GM23338 (cell line): ENCODE results near the gene DGKH.

Experiments used
- CREB1 ChIP-seq: fragments of 250-450 bp; sonication (Bioruptor Pico); IDR thresholded peaks from 2 replicates; pipeline ENCODE4 v1.5.0; 2020; ENCODE audit warnings: low read depth, mild to moderate bottlenecking, moderate library complexity
- EZH2 ChIP-seq: fragments of 200-600 bp; sonication (generic); IDR thresholded peaks from one replicate; pipeline ENCODE4 v1.8.0; 2017; ENCODE audit warnings: antibody characterized with exemption, mild to moderate bottlenecking, low read depth; ENCODE audit not compliant: unreplicated experiment
- EZH2phosphoT487 ChIP-seq: fragments of 200-600 bp; sonication (generic); IDR thresholded peaks from one replicate; pipeline ENCODE4 v1.8.1; 2018; ENCODE audit warnings: antibody characterized with exemption; ENCODE audit not compliant: unreplicated experiment
- POLR2AphosphoS5 ChIP-seq: IDR thresholded peaks from 2 replicates; pipeline ENCODE4 v1.6.1; 2016; ENCODE audit warnings: antibody characterized with exemption, low read depth
- ZNF114 ChIP-seq: fragments of 250-450 bp; sonication (Bioruptor Pico); IDR thresholded peaks from 2 replicates; pipeline ENCODE4 v1.5.0; 2020; ENCODE audit warnings: mild to moderate bottlenecking, moderate library complexity
- TF ChIP-seq, protein P1 (sequence below), 2 experiments: fragments of 200-600 bp in 1 of 2; sonication (generic) in 1 of 2; conservative IDR thresholded peaks; 2 replicates each; pipeline versions ENCODE4 v1.5.1 to v1.6.1; 2016 to 2017; ENCODE audit warnings: antibody characterized with exemption in 2 of 2, low read depth in 2 of 2, mild to moderate bottlenecking in 2 of 2, moderate library complexity in 1 of 2
- TF ChIP-seq, protein P2 (sequence below): IDR thresholded peaks from one replicate; pipeline ENCODE4 v1.6.1; 2018; ENCODE audit warnings: antibody characterized with exemption; ENCODE audit not compliant: unreplicated experiment

DNA sequence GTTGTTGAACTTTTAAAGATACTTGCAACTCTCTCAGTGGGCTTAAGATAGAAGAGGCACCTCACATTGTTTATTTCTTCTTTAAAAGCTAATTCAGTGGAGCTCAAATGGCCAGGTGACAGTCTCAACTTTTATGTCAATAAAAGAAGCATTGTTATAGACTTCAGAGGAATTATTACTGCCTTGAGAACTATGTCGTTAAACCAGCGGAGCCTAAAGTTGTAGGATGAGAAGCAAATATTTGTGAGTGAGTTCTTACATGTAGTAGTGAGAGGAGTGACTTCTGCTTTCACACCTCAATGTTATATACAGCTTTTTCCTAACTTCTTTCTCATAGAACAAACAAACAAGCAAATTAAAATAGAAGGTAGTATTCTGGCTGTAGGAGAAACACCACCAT is 31.2 kb upstream of the DGKH start:
- no peak for TF ChIP-seq EZH2
- TF ChIP-seq, protein P1, sequence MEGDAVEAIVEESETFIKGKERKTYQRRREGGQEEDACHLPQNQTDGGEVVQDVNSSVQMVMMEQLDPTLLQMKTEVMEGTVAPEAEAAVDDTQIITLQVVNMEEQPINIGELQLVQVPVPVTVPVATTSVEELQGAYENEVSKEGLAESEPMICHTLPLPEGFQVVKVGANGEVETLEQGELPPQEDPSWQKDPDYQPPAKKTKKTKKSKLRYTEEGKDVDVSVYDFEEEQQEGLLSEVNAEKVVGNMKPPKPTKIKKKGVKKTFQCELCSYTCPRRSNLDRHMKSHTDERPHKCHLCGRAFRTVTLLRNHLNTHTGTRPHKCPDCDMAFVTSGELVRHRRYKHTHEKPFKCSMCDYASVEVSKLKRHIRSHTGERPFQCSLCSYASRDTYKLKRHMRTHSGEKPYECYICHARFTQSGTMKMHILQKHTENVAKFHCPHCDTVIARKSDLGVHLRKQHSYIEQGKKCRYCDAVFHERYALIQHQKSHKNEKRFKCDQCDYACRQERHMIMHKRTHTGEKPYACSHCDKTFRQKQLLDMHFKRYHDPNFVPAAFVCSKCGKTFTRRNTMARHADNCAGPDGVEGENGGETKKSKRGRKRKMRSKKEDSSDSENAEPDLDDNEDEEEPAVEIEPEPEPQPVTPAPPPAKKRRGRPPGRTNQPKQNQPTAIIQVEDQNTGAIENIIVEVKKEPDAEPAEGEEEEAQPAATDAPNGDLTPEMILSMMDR (conservative IDR thresholded peaks at IDR 0.05; ENCODE audit: low read depth in 2 of 2) = no peak
- TF ChIP-seq EZH2phosphoT487 = no peak
- no peak for TF ChIP-seq POLR2AphosphoS5
- no peak for TF ChIP-seq CREB1 (CRISPR knock-in tag)
- no peak for TF ChIP-seq ZNF114
- TF ChIP-seq, protein P2, sequence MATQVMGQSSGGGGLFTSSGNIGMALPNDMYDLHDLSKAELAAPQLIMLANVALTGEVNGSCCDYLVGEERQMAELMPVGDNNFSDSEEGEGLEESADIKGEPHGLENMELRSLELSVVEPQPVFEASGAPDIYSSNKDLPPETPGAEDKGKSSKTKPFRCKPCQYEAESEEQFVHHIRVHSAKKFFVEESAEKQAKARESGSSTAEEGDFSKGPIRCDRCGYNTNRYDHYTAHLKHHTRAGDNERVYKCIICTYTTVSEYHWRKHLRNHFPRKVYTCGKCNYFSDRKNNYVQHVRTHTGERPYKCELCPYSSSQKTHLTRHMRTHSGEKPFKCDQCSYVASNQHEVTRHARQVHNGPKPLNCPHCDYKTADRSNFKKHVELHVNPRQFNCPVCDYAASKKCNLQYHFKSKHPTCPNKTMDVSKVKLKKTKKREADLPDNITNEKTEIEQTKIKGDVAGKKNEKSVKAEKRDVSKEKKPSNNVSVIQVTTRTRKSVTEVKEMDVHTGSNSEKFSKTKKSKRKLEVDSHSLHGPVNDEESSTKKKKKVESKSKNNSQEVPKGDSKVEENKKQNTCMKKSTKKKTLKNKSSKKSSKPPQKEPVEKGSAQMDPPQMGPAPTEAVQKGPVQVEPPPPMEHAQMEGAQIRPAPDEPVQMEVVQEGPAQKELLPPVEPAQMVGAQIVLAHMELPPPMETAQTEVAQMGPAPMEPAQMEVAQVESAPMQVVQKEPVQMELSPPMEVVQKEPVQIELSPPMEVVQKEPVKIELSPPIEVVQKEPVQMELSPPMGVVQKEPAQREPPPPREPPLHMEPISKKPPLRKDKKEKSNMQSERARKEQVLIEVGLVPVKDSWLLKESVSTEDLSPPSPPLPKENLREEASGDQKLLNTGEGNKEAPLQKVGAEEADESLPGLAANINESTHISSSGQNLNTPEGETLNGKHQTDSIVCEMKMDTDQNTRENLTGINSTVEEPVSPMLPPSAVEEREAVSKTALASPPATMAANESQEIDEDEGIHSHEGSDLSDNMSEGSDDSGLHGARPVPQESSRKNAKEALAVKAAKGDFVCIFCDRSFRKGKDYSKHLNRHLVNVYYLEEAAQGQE = no peak
